ENCODE data around the gene NCAPD2.

DNA sequence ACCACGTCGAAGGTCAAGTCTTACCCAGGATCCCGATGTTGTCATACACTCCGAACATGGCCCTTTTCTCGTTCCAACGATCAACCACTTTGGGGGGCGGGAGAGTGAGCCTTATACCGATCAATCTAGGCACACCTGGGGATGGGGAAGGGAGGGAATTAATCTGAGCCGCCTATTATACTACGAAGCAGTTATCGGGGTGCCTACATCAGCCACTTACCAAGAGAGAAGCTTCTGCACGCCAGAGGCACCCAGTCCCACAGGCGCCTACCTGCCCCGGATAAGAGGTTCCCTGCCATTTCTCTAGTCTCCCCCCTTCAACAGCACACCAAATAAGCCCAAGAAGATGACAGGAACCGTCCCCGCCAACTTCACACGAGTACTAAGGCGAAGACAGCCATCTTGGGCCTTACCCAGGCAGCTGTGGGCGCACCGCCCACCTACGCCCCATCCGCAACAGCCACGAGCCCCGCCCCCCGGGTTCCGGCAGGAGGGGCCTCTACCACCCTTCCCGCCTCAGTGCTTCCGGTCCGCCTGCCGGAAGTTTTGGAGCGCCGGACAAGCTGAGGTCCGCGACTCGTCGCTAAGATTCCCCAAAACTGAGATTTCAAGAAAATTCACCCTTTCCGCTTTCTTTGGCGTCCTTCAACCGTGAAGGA, 935 bp upstream of the NCAPD2 start, which contains the start of gene MRPL51:
- TF ChIP-seq, protein P1, sequence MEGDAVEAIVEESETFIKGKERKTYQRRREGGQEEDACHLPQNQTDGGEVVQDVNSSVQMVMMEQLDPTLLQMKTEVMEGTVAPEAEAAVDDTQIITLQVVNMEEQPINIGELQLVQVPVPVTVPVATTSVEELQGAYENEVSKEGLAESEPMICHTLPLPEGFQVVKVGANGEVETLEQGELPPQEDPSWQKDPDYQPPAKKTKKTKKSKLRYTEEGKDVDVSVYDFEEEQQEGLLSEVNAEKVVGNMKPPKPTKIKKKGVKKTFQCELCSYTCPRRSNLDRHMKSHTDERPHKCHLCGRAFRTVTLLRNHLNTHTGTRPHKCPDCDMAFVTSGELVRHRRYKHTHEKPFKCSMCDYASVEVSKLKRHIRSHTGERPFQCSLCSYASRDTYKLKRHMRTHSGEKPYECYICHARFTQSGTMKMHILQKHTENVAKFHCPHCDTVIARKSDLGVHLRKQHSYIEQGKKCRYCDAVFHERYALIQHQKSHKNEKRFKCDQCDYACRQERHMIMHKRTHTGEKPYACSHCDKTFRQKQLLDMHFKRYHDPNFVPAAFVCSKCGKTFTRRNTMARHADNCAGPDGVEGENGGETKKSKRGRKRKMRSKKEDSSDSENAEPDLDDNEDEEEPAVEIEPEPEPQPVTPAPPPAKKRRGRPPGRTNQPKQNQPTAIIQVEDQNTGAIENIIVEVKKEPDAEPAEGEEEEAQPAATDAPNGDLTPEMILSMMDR (optimal IDR thresholded peaks at IDR 0.05 in 1 of 3, IDR thresholded peaks at IDR 0.05 in 1 of 3, conservative IDR thresholded peaks at IDR 0.05 in 1 of 3; ENCODE audit: extremely low read depth in 1 of 3, insufficient read depth in 2 of 3, low read length in 3 of 3) = no peak
- TF ChIP-seq EZH2 (IDR thresholded peaks at IDR 0.05; ENCODE audit: low read length) = no peak
